Activated CD8-positive, alpha-beta memory T cell treated with anti-CD3 and anti-CD28 coated beads, Interleukin-2, amount 10 ng/mL, durations not matched to agents 7 days and 5 days (primary cell): ENCODE results near the gene TMEM63C. TPM values are rescaled to one million over a fixed set of nuclear protein-coding genes. Genes with fewer than 3 reads are reported as not detected.

Source experiments
- ATAC-seq: fragments of 150-1000 bp; cut with Tn5 transposase; one replicate; pipeline ENCODE4 v1.10.0; 2021; ENCODE audit warnings: moderate library complexity
- CTCF ChIA-PET: fragments of 350-600 bp; sonication (Branson Sonifier 250); formaldehyde crosslinking; loops from one replicate; lab custom pipeline; 2021; ENCODE audit warnings: antibody characterized with exemption; lab: Charles Lee
- DNase-seq: peaks from one replicate; pipeline ENCODE4 v3.0.0-alpha.2; 2020
- H3K27ac Mint-ChIP-seq: one replicate; pipeline ENCODE4 v1.8.0; 2021; ENCODE audit warnings: mild to moderate bottlenecking, mixed read lengths
- H3K27me3 Mint-ChIP-seq: one replicate; pipeline ENCODE4 v1.8.0; 2021; ENCODE audit warnings: mixed read lengths
- H3K36me3 Mint-ChIP-seq: one replicate; pipeline ENCODE4 v1.8.0; 2021; ENCODE audit warnings: mild to moderate bottlenecking, mixed read lengths
- H3K4me1 Mint-ChIP-seq: one replicate; pipeline ENCODE4 v1.8.0; 2021; ENCODE audit warnings: mixed read lengths
- H3K4me3 Mint-ChIP-seq: one replicate; pipeline ENCODE4 v1.8.0; 2021; ENCODE audit warnings: mild to moderate bottlenecking, moderate library complexity, mixed read lengths
- H3K9me3 Mint-ChIP-seq: one replicate; pipeline ENCODE4 v1.8.0; 2022; ENCODE audit warnings: low read depth, mixed read lengths
- total RNA-seq, 2 experiments: library from RNA; stranded (reverse); gene quantifications; one replicate each; pipeline ENCODE4 v1.2.3, GENCODE V29; 2021

The TMEM63C gene
- total RNA-seq, 2 experiments from 2014 or later, result 0.14 to 0.50 TPM

- no peak overlapping the region for H3K27ac Mint-ChIP-seq
- H3K9me3 Mint-ChIP-seq, result no peaks in the 10 kb centered on the region
- CTCF ChIA-PET, result interaction anchor here (0.5 kb wide), 1 partner anchor 156 kb away, joined by 3 read pairs; no protein-coding TSS in a partner anchor
Observed at GRCh38 chr14:77225254-77225653, 43.7 kb downstream of the TMEM63C start.

GRCh38 chr14:77225892-77226557, 44.4 kb downstream of the TMEM63C start:
- DNase-seq (no peak), ATAC-seq (no peak)
- H3K27ac Mint-ChIP-seq, result no peak overlapping the region
- CTCF ChIA-PET, result no interaction called here
- H3K27me3 Mint-ChIP-seq, result no peaks in the 10 kb centered on the region
- no peaks in the 10 kb centered on the region for H3K4me1 Mint-ChIP-seq
- H3K4me3 Mint-ChIP-seq, result no peak overlapping the region
- H3K36me3 Mint-ChIP-seq, result no peaks in the 10 kb centered on the region
- H3K9me3 Mint-ChIP-seq, result no peaks in the 10 kb centered on the region

More at GRCh38 chr14:77225254-77225653, 43.7 kb downstream of the TMEM63C start:
- H3K4me3 Mint-ChIP-seq, result no peak overlapping the region
- H3K36me3 Mint-ChIP-seq, result no peaks in the 10 kb centered on the region
- H3K27me3 Mint-ChIP-seq, result no peaks in the 10 kb centered on the region
- H3K4me1 Mint-ChIP-seq, result no peaks in the 10 kb centered on the region
- no peak for ATAC-seq
- no peak for DNase-seq

- DNase-seq (no peak), ATAC-seq (no peak)
- Mint-ChIP-seq H3K9me3 (no peaks in the 10 kb centered on the region), H3K4me1 (no peaks in the 10 kb centered on the region), H3K4me3 (no peak overlapping the region), H3K36me3 (no peaks in the 10 kb centered on the region), H3K27me3 (no peaks in the 10 kb centered on the region), H3K27ac (no peak overlapping the region)
- CTCF ChIA-PET, result interaction anchor here (1.1 kb wide), 1 partner anchor 15 kb away, joined by 3 read pairs; no protein-coding TSS in a partner anchor
Observed at GRCh38 chr14:77228056-77228455, 46.5 kb downstream of the TMEM63C start.

- Mint-ChIP-seq H3K27ac (no peak overlapping the region), H3K27me3 (no peaks in the 10 kb centered on the region), H3K4me3 (no peak overlapping the region), H3K36me3 (no peaks in the 10 kb centered on the region), H3K4me1 (no peaks in the 10 kb centered on the region), H3K9me3 (no peaks in the 10 kb centered on the region)
- CTCF ChIA-PET, result no interaction called here
- ATAC-seq (no peak), DNase-seq (no peak)
Observed at GRCh38 chr14:77230914-77231313, 49.3 kb downstream of the TMEM63C start.

- no peaks in the 10 kb centered on the region for H3K27me3 Mint-ChIP-seq
- no peaks in the 10 kb centered on the region for H3K9me3 Mint-ChIP-seq
- H3K36me3 Mint-ChIP-seq, result no peaks in the 10 kb centered on the region
- H3K4me3 Mint-ChIP-seq, result no peak overlapping the region
- no peaks in the 10 kb centered on the region for H3K4me1 Mint-ChIP-seq
- DNase-seq (no peak), ATAC-seq (no peak)
- H3K27ac Mint-ChIP-seq, result no peak overlapping the region
- CTCF ChIA-PET, result no interaction called here
Observed at GRCh38 chr14:77231721-77232120, 50.1 kb downstream of the TMEM63C start.

GRCh38 chr14:77236814-77237213, 55.2 kb downstream of the TMEM63C start:
- no peaks in the 10 kb centered on the region for H3K4me1 Mint-ChIP-seq
- DNase-seq (no peak), ATAC-seq (no peak)
- H3K4me3 Mint-ChIP-seq, result no peak overlapping the region
- no peaks in the 10 kb centered on the region for H3K36me3 Mint-ChIP-seq
- no peaks in the 10 kb centered on the region for H3K9me3 Mint-ChIP-seq
- CTCF ChIA-PET, result no interaction called here
- H3K27me3 Mint-ChIP-seq, result no peaks in the 10 kb centered on the region
- no peak overlapping the region for H3K27ac Mint-ChIP-seq

GRCh38 chr14:77238356-77238755, 56.8 kb downstream of the TMEM63C start:
- no peak overlapping the region for H3K27ac Mint-ChIP-seq
- H3K9me3 Mint-ChIP-seq, result no peaks in the 10 kb centered on the region
- no peak overlapping the region for H3K4me3 Mint-ChIP-seq
- no peaks in the 10 kb centered on the region for H3K36me3 Mint-ChIP-seq
- CTCF ChIA-PET, result no interaction called here
- DNase-seq, result no peak
- no peaks in the 10 kb centered on the region for H3K4me1 Mint-ChIP-seq
- ATAC-seq, result no peak
- H3K27me3 Mint-ChIP-seq, result no peaks in the 10 kb centered on the region

- CTCF ChIA-PET, result no interaction called here
- ATAC-seq, result no peak
Observed at GRCh38 chr14:77238996-77239395, 57.4 kb downstream of the TMEM63C start.

GRCh38 chr14:77239412-77239811, 57.8 kb downstream of the TMEM63C start:
- no peak for DNase-seq
- Mint-ChIP-seq H3K27me3 (no peaks in the 10 kb centered on the region), H3K4me1 (no peaks in the 10 kb centered on the region), H3K9me3 (no peaks in the 10 kb centered on the region), H3K27ac (no peak overlapping the region), H3K4me3 (no peak overlapping the region), H3K36me3 (no peaks in the 10 kb centered on the region)
- CTCF ChIA-PET, result no interaction called here
- ATAC-seq, result no peak

More at GRCh38 chr14:77238996-77239395, 57.4 kb downstream of the TMEM63C start:
- Mint-ChIP-seq H3K9me3 (no peaks in the 10 kb centered on the region), H3K36me3 (no peaks in the 10 kb centered on the region), H3K4me1 (no peaks in the 10 kb centered on the region), H3K27ac (no peak overlapping the region), H3K27me3 (no peaks in the 10 kb centered on the region), H3K4me3 (no peak overlapping the region)
- no peak for DNase-seq

- Mint-ChIP-seq H3K4me1 (no peaks in the 10 kb centered on the region), H3K4me3 (no peak overlapping the region), H3K27ac (no peak overlapping the region), H3K9me3 (no peaks in the 10 kb centered on the region), H3K36me3 (no peaks in the 10 kb centered on the region), H3K27me3 (no peaks in the 10 kb centered on the region)
- ATAC-seq (no peak), DNase-seq (no peak)
- CTCF ChIA-PET, result no interaction called here
Observed at GRCh38 chr14:77240336-77240915, 58.8 kb downstream of the TMEM63C start.

- Mint-ChIP-seq H3K27me3 (no peaks in the 10 kb centered on the region), H3K9me3 (no peaks in the 10 kb centered on the region), H3K4me3 (no peak overlapping the region), H3K36me3 (no peaks in the 10 kb centered on the region), H3K4me1 (no peaks in the 10 kb centered on the region), H3K27ac (no peak overlapping the region)
- CTCF ChIA-PET, result no interaction called here
- ATAC-seq (no peak), DNase-seq (no peak)
Observed at GRCh38 chr14:77241955-77242354, 60.4 kb downstream of the TMEM63C start.

GRCh38 chr14:77242752-77243151, 61.2 kb downstream of the TMEM63C start:
- Mint-ChIP-seq H3K9me3 (no peaks in the 10 kb centered on the region), H3K4me3 (no peak overlapping the region), H3K36me3 (no peaks in the 10 kb centered on the region), H3K27ac (no peak overlapping the region), H3K27me3 (no peaks in the 10 kb centered on the region), H3K4me1 (no peaks in the 10 kb centered on the region)
- CTCF ChIA-PET, result no interaction called here
- no peak for ATAC-seq
- DNase-seq, result no peak

- H3K4me3 Mint-ChIP-seq, result no peak overlapping the region
- no peaks in the 10 kb centered on the region for H3K4me1 Mint-ChIP-seq
- H3K27me3 Mint-ChIP-seq, result no peaks in the 10 kb centered on the region
- CTCF ChIA-PET, result no interaction called here
- H3K36me3 Mint-ChIP-seq, result no peaks in the 10 kb centered on the region
- DNase-seq, result no peak
- H3K27ac Mint-ChIP-seq, result no peak overlapping the region
- ATAC-seq, result no peak
- no peaks in the 10 kb centered on the region for H3K9me3 Mint-ChIP-seq
Observed at GRCh38 chr14:77243853-77244252, 62.3 kb downstream of the TMEM63C start.

GRCh38 chr14:77245820-77246219, 64.2 kb downstream of the TMEM63C start:
- no peak for DNase-seq
- Mint-ChIP-seq H3K27ac (no peak overlapping the region), H3K27me3 (no peaks in the 10 kb centered on the region), H3K4me1 (no peaks in the 10 kb centered on the region), H3K36me3 (no peaks in the 10 kb centered on the region), H3K9me3 (no peaks in the 10 kb centered on the region), H3K4me3 (no peak overlapping the region)
- CTCF ChIA-PET, result no interaction called here
- no peak for ATAC-seq
